HepG2 (cell line): ENCODE results near the gene CALM1. TPM values are rescaled to one million over a fixed set of nuclear protein-coding genes. Genes with fewer than 3 reads are reported as not detected.

Experiments
- ARHGAP35 ChIP-seq: sonication (generic); formaldehyde crosslinking; IDR thresholded peaks from 2 replicates; pipeline ENCODE4 v1.9.0; 2022; ENCODE audit warnings: mild to moderate bottlenecking, inconsistent platforms, moderate library complexity, missing genetic modification reagents, borderline replicate concordance
- ARNT ChIP-seq: fragments of 450-650 bp; IDR thresholded peaks from 2 replicates; pipeline ENCODE4 v1.6.1; 2017
- CENPX ChIP-seq: sonication (generic); formaldehyde crosslinking; IDR thresholded peaks from 2 replicates; pipeline ENCODE4 v1.9.0; 2021; ENCODE audit warnings: mild to moderate bottlenecking, missing genetic modification reagents, moderate library complexity
- HDAC6 ChIP-seq: fragments of 200-600 bp; sonication (generic); IDR thresholded peaks from 2 replicates; pipeline ENCODE4 v1.7.0; 2017; ENCODE audit warnings: mild to moderate bottlenecking, antibody characterized with exemption, low read length, low read depth
- PLRG1 ChIP-seq: fragments of 450-650 bp; conservative IDR thresholded peaks from 2 replicates; pipeline ENCODE4 v1.6.1; 2016
- SOX13 ChIP-seq, 3 experiments: fragments of 450-650 bp in 1 of 3; sonication (generic) in 1 of 3; formaldehyde crosslinking in 1 of 3; IDR thresholded peaks in 2 of 3; conservative IDR thresholded peaks in 1 of 3; 2 replicates each; pipeline versions ENCODE4 v1.5.0 to v1.6.1; 2016 to 2020; ENCODE audit warnings: antibody characterized with exemption in 1 of 3, mild to moderate bottlenecking in 1 of 3, missing compliant biosample characterization in 1 of 3, missing genetic modification reagents in 1 of 3, moderate library complexity in 1 of 3
- SRSF4 ChIP-seq: fragments of 200-400 bp; formaldehyde crosslinking; IDR thresholded peaks from one replicate; pipeline ENCODE4 v1.6.1; 2018; ENCODE audit warnings: mild to moderate bottlenecking, low read depth, low read length, moderate library complexity; ENCODE audit not compliant: poor library complexity, severe bottlenecking
- ZMYM4 ChIP-seq: sonication (generic); formaldehyde crosslinking; IDR thresholded peaks from 2 replicates; pipeline ENCODE4 v1.8.1; 2023; ENCODE audit warnings: mild to moderate bottlenecking, missing genetic modification reagents
- ZNF235 ChIP-seq: sonication (generic); formaldehyde crosslinking; IDR thresholded peaks from 2 replicates; pipeline ENCODE4 v1.8.1; 2023; ENCODE audit warnings: mild to moderate bottlenecking, missing genetic modification reagents, borderline replicate concordance
- ZNF383 ChIP-seq: sonication (generic); formaldehyde crosslinking; IDR thresholded peaks from 2 replicates; pipeline ENCODE4 v1.4.0; 2020; ENCODE audit warnings: missing genetic modification reagents, mild to moderate bottlenecking, borderline replicate concordance
- ZNF550 ChIP-seq: sonication (generic); formaldehyde crosslinking; IDR thresholded peaks from 2 replicates; pipeline ENCODE4 v1.4.0; 2020; ENCODE audit warnings: mild to moderate bottlenecking, missing genetic modification reagents, borderline replicate concordance
- ZNF564 ChIP-seq: sonication (generic); formaldehyde crosslinking; IDR thresholded peaks from 2 replicates; pipeline ENCODE4 v1.8.1; 2023; ENCODE audit warnings: mild to moderate bottlenecking, missing genetic modification reagents
- ZNF589 ChIP-seq: sonication (generic); formaldehyde crosslinking; conservative IDR thresholded peaks from 2 replicates; pipeline ENCODE4 v1.8.0; 2022; ENCODE audit warnings: mild to moderate bottlenecking, moderate library complexity, missing genetic modification reagents
- ZNF780A ChIP-seq: sonication (generic); formaldehyde crosslinking; IDR thresholded peaks from 2 replicates; pipeline ENCODE4 v1.8.0; 2022; ENCODE audit warnings: mild to moderate bottlenecking, missing genetic modification reagents, moderate library complexity
- ZSCAN9 ChIP-seq: IDR thresholded peaks from 2 replicates; pipeline ENCODE4 v1.6.1; 2016; ENCODE audit warnings: borderline replicate concordance
- polyA plus RNA-seq, 8 experiments: library from polyadenylated mRNA; depleted of rRNA in 3 of 8; stranded (reverse) in 7 of 8; unstranded in 1 of 8; fragments of >200 nt; fragmentation: Illumina TruSeq in 4 of 8; extraction: Trizol in 4 of 8; gene quantifications; 2 replicates each; pipeline versions ENCODE4 v1.2.1 to v1.2.3, GENCODE V29; 2011 to 2016; ENCODE audit warnings: low read depth in 4 of 8, missing spikeins in 1 of 8, mixed read lengths in 1 of 8; ENCODE audit not compliant: insufficient read depth in 1 of 8
- total RNA-seq, 5 experiments: library from RNA; depleted of rRNA; stranded (reverse); fragments of >200 nt; fragmentation: Illumina TruSeq; extraction: Trizol; gene quantifications; 2 replicates each; pipeline ENCODE4 v1.2.3, GENCODE V29; 2016; ENCODE audit warnings: low read depth in 1 of 5
- TF ChIP-seq, protein P1 (sequence below): sonication (generic); formaldehyde crosslinking; IDR thresholded peaks from 2 replicates; pipeline ENCODE4 v1.4.0; 2020; ENCODE audit warnings: mild to moderate bottlenecking, missing genetic modification reagents
- TF ChIP-seq, protein P2 (sequence below): sonication (generic); formaldehyde crosslinking; IDR thresholded peaks from 2 replicates; pipeline ENCODE4 v1.8.1; 2023; ENCODE audit warnings: mild to moderate bottlenecking, missing genetic modification reagents
- TF ChIP-seq, protein P3 (sequence below): sonication (generic); formaldehyde crosslinking; IDR thresholded peaks from 2 replicates; pipeline ENCODE4 v1.4.0; 2020; ENCODE audit warnings: missing genetic modification reagents
- TF ChIP-seq, protein P4 (sequence below): fragments of 450-650 bp; IDR thresholded peaks from 2 replicates; pipeline ENCODE4 v1.6.1; 2017
- TF ChIP-seq, protein P5 (sequence below): sonication (generic); IDR thresholded peaks from 2 replicates; pipeline ENCODE4 v1.6.1; 2016; ENCODE audit warnings: low read depth, borderline replicate concordance

Gene CALM1
- total and polyA plus RNA-seq, 2 of the 13 experiments (the other 11 are each of a cell fraction or from before 2014, with no cell fraction given), result 110 to 238 TPM

DNA sequence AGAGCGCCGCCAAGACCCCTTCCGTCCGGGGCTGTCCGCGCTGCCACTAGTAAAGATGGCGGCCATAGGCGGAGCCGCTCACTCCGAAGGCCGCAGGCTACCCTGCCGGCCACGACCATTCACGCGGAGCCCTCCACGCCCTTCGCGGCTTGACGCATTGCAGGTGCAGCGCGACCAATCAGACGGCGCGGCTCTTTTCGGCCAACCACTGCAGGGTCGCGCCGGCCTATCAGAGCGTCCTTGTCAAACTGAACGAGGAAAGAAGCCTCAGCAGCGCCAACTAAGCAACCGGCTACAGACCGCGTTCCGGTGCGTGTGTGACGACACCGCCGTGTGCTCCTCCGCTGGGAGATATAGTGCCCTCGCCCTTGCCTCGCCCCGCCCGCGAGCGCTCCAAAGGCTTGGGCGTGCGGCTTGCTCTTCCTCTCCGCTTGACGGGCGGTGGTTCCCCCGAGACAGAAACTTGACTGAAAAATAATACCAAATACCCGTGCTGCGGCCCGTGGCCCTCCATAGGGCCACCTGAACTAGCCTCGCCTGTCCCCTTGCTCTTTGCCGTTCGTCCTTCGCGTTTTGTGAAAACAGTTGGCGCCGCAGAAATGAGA, 13.6 kb upstream of the CALM1 start (continued):
- TF ChIP-seq, protein P1, sequence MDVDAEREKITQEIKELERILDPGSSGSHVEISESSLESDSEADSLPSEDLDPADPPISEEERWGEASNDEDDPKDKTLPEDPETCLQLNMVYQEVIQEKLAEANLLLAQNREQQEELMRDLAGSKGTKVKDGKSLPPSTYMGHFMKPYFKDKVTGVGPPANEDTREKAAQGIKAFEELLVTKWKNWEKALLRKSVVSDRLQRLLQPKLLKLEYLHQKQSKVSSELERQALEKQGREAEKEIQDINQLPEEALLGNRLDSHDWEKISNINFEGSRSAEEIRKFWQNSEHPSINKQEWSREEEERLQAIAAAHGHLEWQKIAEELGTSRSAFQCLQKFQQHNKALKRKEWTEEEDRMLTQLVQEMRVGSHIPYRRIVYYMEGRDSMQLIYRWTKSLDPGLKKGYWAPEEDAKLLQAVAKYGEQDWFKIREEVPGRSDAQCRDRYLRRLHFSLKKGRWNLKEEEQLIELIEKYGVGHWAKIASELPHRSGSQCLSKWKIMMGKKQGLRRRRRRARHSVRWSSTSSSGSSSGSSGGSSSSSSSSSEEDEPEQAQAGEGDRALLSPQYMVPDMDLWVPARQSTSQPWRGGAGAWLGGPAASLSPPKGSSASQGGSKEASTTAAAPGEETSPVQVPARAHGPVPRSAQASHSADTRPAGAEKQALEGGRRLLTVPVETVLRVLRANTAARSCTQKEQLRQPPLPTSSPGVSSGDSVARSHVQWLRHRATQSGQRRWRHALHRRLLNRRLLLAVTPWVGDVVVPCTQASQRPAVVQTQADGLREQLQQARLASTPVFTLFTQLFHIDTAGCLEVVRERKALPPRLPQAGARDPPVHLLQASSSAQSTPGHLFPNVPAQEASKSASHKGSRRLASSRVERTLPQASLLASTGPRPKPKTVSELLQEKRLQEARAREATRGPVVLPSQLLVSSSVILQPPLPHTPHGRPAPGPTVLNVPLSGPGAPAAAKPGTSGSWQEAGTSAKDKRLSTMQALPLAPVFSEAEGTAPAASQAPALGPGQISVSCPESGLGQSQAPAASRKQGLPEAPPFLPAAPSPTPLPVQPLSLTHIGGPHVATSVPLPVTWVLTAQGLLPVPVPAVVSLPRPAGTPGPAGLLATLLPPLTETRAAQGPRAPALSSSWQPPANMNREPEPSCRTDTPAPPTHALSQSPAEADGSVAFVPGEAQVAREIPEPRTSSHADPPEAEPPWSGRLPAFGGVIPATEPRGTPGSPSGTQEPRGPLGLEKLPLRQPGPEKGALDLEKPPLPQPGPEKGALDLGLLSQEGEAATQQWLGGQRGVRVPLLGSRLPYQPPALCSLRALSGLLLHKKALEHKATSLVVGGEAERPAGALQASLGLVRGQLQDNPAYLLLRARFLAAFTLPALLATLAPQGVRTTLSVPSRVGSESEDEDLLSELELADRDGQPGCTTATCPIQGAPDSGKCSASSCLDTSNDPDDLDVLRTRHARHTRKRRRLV (CRISPR knock-in tag), result peak; percentile 79; the same call in 1 of the 2 replicates
- TF ChIP-seq, protein P2, sequence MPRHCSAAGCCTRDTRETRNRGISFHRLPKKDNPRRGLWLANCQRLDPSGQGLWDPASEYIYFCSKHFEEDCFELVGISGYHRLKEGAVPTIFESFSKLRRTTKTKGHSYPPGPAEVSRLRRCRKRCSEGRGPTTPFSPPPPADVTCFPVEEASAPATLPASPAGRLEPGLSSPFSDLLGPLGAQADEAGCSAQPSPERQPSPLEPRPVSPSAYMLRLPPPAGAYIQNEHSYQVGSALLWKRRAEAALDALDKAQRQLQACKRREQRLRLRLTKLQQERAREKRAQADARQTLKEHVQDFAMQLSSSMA (CRISPR knock-in tag), result no peak
- TF ChIP-seq, protein P3, sequence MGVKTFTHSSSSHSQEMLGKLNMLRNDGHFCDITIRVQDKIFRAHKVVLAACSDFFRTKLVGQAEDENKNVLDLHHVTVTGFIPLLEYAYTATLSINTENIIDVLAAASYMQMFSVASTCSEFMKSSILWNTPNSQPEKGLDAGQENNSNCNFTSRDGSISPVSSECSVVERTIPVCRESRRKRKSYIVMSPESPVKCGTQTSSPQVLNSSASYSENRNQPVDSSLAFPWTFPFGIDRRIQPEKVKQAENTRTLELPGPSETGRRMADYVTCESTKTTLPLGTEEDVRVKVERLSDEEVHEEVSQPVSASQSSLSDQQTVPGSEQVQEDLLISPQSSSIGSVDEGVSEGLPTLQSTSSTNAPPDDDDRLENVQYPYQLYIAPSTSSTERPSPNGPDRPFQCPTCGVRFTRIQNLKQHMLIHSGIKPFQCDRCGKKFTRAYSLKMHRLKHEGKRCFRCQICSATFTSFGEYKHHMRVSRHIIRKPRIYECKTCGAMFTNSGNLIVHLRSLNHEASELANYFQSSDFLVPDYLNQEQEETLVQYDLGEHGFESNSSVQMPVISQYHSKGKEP (CRISPR knock-in tag), result peak; percentile 52; the same call in 1 of the 2 replicates
- TF ChIP-seq HDAC6 (no peak), PLRG1 (no peak), ZNF235 (CRISPR knock-in tag) (no peak), ZSCAN9 (CRISPR knock-in tag) (peak; percentile 72; the same call in 1 of the 2 replicates), ZNF383 (CRISPR knock-in tag) (no peak), ZMYM4 (CRISPR knock-in tag) (peak; percentile 99), ZNF780A (no peak), ARHGAP35 (no peak), ARNT (no peak), SRSF4 (no peak), ZNF589 (CRISPR knock-in tag) (peak; percentile 46), ZNF564 (CRISPR knock-in tag) (peak; percentile 81), ZNF550 (no peak), CENPX (CRISPR knock-in tag) (no peak), SOX13 (IDR thresholded peaks at IDR 0.05) (no peak), SOX13 (CRISPR knock-in tag; conservative IDR thresholded peaks at IDR 0.05 in 1 of 2, IDR thresholded peaks at IDR 0.05 in 1 of 2) (peak in 1 of 2 experiments; percentile 62; a peak in 2 of 4 replicates)
- TF ChIP-seq, protein P4, sequence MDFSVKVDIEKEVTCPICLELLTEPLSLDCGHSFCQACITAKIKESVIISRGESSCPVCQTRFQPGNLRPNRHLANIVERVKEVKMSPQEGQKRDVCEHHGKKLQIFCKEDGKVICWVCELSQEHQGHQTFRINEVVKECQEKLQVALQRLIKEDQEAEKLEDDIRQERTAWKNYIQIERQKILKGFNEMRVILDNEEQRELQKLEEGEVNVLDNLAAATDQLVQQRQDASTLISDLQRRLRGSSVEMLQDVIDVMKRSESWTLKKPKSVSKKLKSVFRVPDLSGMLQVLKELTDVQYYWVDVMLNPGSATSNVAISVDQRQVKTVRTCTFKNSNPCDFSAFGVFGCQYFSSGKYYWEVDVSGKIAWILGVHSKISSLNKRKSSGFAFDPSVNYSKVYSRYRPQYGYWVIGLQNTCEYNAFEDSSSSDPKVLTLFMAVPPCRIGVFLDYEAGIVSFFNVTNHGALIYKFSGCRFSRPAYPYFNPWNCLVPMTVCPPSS, result no peak
- TF ChIP-seq, protein P5, sequence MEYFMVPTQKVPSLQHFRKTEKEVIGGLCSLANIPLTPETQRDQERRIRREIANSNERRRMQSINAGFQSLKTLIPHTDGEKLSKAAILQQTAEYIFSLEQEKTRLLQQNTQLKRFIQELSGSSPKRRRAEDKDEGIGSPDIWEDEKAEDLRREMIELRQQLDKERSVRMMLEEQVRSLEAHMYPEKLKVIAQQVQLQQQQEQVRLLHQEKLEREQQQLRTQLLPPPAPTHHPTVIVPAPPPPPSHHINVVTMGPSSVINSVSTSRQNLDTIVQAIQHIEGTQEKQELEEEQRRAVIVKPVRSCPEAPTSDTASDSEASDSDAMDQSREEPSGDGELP, result peak; percentile 49; the same call in 1 of the 2 replicates
